Mammary epithelial cell (primary cell): Measurements from ENCODE around the gene NDUFS5.
"Not testable (repeated sequence)": the region's sequence is repeated elsewhere in the genome, so short reads cannot be mapped to it uniquely, and the experiment has no call there.

ENCODE experiments used
- EZH2 ChIP-seq: IDR thresholded peaks from 2 replicates; pipeline ENCODE4 v1.6.1; 2012; ENCODE audit warnings: low read length, inconsistent platforms, borderline replicate concordance
- TF ChIP-seq, protein P1 (sequence below), 2 donors: IDR thresholded peaks in 1 of 2; conservative IDR thresholded peaks in 1 of 2; 2 replicates each; pipeline ENCODE4 v1.5.1; 2011 to 2012; ENCODE audit warnings: inconsistent platforms in 2 of 2, low read length in 2 of 2, mild to moderate bottlenecking in 2 of 2, control low read depth in 1 of 2, low read depth in 1 of 2; ENCODE audit not compliant: insufficient read depth in 1 of 2; ENCODE audit errors: extremely low read depth in 1 of 2

DNA sequence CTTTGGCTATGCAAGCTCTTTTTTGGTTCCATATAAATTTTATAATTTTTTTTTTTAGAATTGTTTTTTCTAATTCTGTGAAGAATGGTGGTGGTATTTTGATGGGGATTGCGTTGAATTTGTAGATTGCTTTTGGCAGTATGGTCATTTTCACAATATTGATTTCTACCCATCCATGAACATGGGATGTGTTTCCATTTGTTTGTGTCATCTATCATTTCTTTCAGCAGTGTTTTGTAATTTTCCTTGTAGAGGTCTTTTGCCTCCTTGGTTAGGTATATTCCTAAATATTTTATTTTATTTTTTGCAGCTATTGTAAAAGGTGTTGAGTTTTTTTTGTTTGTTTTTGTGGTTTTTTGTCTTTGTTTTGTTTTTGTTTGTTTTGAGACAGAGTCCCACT lies 5.7 kb upstream of the NDUFS5 start:
- TF ChIP-seq, protein P1, sequence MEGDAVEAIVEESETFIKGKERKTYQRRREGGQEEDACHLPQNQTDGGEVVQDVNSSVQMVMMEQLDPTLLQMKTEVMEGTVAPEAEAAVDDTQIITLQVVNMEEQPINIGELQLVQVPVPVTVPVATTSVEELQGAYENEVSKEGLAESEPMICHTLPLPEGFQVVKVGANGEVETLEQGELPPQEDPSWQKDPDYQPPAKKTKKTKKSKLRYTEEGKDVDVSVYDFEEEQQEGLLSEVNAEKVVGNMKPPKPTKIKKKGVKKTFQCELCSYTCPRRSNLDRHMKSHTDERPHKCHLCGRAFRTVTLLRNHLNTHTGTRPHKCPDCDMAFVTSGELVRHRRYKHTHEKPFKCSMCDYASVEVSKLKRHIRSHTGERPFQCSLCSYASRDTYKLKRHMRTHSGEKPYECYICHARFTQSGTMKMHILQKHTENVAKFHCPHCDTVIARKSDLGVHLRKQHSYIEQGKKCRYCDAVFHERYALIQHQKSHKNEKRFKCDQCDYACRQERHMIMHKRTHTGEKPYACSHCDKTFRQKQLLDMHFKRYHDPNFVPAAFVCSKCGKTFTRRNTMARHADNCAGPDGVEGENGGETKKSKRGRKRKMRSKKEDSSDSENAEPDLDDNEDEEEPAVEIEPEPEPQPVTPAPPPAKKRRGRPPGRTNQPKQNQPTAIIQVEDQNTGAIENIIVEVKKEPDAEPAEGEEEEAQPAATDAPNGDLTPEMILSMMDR (conservative IDR thresholded peaks at IDR 0.05 in 1 of 2, IDR thresholded peaks at IDR 0.05 in 1 of 2; ENCODE audit: extremely low read depth in 1 of 2, insufficient read depth in 1 of 2, low read depth in 1 of 2, low read length in 2 of 2) = not testable (repeated sequence)
- TF ChIP-seq EZH2 = not testable (repeated sequence)
